ENCODE measurements around the gene NPY.
A peak's percentile ranks its signal among the peaks of the same experiment; 100 is the strongest.

The NPY gene

GRCh38 chr7:24316340-24316739, 32.4 kb downstream of the NPY start:
- no peak for DNase-seq

GRCh38 chr7:24318326-24318725, 34.3 kb downstream of the NPY start:
- peak in 1 of 2 experiments; percentile 33 for DNase-seq

DNA sequence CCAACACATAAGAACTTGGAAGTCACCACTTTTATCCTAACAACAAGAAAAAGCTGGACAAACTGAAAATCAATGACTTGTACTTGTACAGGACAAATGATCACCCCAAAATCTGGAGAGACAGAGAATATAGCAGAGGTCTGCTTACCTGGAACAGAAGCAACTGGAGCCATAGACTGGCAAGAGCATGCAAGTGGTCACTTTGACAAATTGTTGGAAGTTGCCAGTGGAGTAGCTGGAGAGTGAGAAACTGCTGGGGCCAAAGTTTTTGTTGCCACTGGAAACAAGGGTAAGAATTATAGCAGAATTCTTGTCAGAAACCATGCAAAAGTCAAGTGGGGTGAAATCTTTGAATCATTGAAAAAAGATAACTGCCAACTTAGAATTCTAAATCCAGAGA, 35.2 kb downstream of the NPY start:
- DNase-seq, result no peak

DNA sequence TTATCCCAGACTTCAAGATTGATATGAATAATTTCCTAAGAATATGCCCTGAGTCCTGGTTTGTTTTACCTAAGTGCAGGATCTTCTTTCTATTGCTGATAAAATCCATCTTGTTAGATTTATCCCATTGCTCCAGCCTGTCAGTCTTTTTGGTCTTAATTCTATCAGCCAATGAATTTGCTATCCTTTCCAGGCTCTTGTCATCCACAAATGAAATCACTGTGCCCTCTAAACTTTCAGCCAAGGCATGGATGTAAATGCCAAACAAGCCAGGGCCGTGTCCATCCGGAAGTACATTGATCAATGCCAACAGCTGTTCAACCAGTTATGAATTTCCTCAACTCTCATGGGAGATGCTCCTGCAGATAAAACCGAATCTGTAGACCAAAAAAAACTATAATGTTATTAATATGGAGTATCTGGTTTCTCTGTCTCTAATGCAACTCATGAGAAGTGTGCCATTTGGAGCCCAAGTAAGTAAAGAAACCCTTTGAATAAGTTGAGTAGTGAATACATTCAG, 40.0 kb downstream of the NPY start:
- DNase-seq, result no peak

DNA sequence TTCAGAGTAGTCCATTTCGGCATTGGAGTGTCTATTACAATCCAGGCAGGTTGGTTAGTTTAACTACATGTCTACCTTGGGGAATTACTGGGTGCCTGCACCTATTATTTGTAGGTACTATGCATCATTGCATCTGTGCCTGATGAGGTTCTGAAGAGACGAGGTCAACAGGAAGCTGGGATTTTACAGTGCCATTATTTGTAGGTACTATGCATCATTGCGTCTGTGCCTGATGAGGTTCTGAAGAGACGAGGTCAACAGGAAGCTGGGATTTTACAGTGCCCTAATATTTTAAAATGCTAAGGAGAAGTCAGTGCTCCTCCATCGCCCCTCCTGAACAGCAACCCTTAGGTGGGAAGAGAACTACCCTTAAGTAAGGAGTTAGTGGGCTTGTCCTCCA, 41.7 kb downstream of the NPY start:
- no peak for DNase-seq

DNA sequence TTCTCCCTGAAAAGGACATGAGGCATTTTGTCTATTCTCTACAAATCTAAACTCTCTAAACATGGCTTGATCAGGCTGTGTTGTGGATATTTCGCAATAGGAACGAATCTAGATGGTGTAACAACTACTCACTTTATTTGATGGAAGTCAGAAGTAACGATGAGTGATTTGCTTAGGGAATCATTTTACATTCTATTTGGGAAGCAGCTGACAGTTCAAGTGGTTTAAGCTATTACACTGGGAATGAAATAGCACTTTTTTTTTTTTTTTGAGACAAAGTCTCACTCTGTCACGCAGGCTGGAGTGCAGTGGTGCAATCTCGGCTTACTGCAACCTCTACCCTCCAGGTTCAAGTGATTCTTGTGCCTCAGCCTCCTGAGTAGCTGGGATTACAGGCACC, 44.1 kb downstream of the NPY start:
- DNase-seq, result no peak

DNA sequence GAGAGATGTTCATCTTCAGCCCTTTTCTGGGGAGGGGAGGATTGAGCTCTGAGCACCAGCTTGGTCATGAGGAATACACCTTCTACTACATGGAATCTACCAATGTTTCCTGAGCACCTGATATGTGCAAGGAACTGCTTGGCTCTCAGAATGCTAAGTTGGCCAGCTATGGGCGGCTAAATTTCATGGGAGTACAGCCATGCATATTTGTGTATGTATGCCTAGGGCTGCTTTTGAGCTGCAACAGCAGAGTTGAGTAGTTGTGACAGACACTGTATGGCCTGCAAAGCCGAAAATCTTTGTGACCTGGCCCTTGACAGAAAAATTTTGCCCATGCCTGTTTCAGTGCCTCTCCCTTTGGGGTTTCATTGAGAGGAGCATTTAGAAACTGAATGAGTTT, 44.9 kb downstream of the NPY start:
- no peak for DNase-seq

GRCh38 chr7:24334012-24334411, 50.0 kb downstream of the NPY start:
- DNase-seq, result no peak

DNA sequence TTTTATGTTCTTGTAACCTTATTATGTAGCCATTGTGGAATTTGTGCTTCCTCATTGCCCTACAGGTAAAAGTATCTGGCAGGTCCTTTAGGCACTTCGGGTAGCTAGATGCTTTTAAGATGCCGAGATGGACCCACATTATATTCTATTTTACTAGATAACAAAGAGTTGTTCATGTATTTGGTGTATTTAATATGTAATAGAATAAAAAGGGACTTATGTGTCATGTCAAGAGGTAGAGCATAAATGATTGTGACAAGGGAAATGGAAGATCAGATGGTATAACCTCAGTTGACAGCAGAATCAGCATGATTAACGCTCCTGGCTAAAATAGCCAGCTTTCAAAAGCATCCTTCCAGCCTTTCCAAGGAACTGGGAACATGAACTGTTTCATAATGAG, 50.6 kb downstream of the NPY start:
- DNase-seq, result no peak

DNA sequence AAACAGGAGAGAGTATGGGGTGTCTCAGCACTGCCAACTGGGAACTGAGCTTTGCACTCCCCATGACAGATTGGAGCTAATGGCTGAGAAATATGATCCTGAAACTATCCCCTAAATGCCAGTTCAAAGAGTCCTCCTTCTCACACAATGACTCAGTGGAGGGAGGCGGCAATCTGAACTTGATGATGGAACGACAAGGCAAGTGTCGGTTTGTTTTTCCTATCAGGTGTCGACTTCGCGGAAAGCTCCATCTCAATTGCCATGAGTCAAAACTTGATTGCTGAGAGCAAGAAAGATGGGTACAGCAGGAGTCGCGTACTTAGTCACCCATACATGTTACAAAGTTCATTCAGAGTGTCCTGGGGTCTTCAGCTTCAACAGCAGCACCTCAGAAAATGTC, 52.5 kb downstream of the NPY start:
- DNase-seq, result no peak

- DNase-seq, result no peak
Measured at GRCh38 chr7:24337180-24337579, 53.2 kb downstream of the NPY start.

DNA sequence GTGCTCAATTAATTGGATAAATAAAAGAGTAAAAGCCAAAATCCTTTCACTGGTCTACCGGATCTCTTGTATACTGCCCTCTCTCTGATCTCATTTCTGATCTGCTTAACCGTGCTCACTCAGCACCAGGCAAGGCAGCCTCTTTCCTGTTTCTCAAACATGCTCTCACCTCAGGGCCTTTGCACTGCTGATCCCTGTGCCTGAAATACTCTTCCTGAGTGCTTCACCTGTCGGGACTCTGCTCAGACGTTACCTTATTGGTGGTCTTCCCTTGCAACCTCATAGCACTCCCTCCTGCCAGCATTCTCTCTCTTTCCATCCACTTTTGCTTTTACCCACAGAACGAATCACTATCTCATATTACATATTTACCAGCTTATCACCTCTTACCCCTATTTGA, 55.6 kb downstream of the NPY start:
- DNase-seq, result no peak

DNA sequence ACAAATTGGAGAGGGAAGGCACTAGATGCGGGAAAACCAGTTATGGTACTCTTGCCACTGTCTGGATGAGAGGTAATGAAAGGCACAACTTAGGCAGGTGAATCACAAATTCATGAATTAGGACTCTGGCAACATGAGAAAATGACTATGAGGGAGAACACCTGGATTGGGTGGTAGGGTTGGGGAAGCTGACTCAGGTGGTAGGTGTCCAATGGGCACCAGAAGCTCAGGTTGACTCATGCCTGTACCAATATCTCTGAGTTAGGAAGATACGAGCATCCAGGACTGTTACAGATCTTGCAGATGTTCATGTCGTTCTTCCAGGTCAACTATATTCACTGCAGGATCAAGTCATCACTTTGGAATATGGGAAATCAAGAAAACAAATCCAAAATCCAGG, 56.7 kb downstream of the NPY start:
- no peak for DNase-seq

Measured in NCI-H524 (cell line).